ENCODE data around the gene WNT5A.

GRCh38 chr3:55501905-55502304 lies 14.8 kb upstream of the WNT5A start:
- TF ChIP-seq CTCF (IDR thresholded peaks at IDR 0.05 in 2 of 3, conservative IDR thresholded peaks at IDR 0.05 in 1 of 3; ENCODE audit: borderline replicate concordance in 1 of 3, insufficient read depth in 1 of 3, low read depth in 2 of 3, low read length in 2 of 3) (no peak), EZH2phosphoT487 (IDR thresholded peaks at IDR 0.05; ENCODE audit: borderline replicate concordance) (no peak), EGR1 (IDR thresholded peaks at IDR 0.05; ENCODE audit: low read depth) (no peak), CEBPB (IDR thresholded peaks at IDR 0.05; ENCODE audit: low read depth) (no peak), POLR2AphosphoS5 (IDR thresholded peaks at IDR 0.05; ENCODE audit: low read depth, low read length) (no peak), MAX (IDR thresholded peaks at IDR 0.05) (no peak), EZH2 (IDR thresholded peaks at IDR 0.05) (no peak), POLR2A (IDR thresholded peaks at IDR 0.05; ENCODE audit: borderline replicate concordance, extremely low read depth, insufficient read depth, insufficient read length) (no peak), ZNF274 (IDR thresholded peaks at IDR 0.05; ENCODE audit: low read depth, low read length) (no peak), ZFX (IDR thresholded peaks at IDR 0.05) (no peak), ELF1 (IDR thresholded peaks at IDR 0.05; ENCODE audit: borderline replicate concordance, low read depth) (no peak), REST (IDR thresholded peaks at IDR 0.05; ENCODE audit: low read depth) (no peak), SIN3A (IDR thresholded peaks at IDR 0.05; ENCODE audit: low read depth) (no peak), JUND (IDR thresholded peaks at IDR 0.05) (no peak)

Measured in HCT116 (cell line).